DOHH2 (cell line): Measurements from ENCODE around the gene AFG3L2.

Experiments used
- H3F3A ChIP-seq: fragments of 200-600 bp; sonication (generic), shearing (Covaris generic); 2 replicates; pipeline ENCODE4 v1.6.0; 2016; ENCODE audit warnings: antibody characterized with exemption, mild to moderate bottlenecking; ENCODE audit not compliant: control insufficient read depth, insufficient read depth
- H3K27ac ChIP-seq: fragments of 200-600 bp; sonication (generic); 2 replicates; pipeline ENCODE4 v1.5.1; 2014; ENCODE audit warnings: low read depth, mild to moderate bottlenecking, low read length, moderate library complexity
- H3K27me3 ChIP-seq: fragments of 200-600 bp; sonication (generic); 2 replicates; pipeline ENCODE4 v1.6.1; 2014; ENCODE audit warnings: mild to moderate bottlenecking, low read length, mixed read lengths; ENCODE audit not compliant: control insufficient read depth
- H3K36me3 ChIP-seq: fragments of 200-600 bp; sonication (generic); 2 replicates; pipeline ENCODE4 v1.6.1; 2014; ENCODE audit warnings: mild to moderate bottlenecking, low read length, moderate library complexity, mixed read lengths; ENCODE audit not compliant: control insufficient read depth
- H3K4me1 ChIP-seq: fragments of 200-600 bp; sonication (generic); 2 replicates; pipeline ENCODE4 v1.6.1; 2014; ENCODE audit warnings: mild to moderate bottlenecking, low read length, mixed read lengths; ENCODE audit not compliant: control insufficient read depth
- H3K4me2 ChIP-seq: fragments of 200-600 bp; sonication (generic); 2 replicates; pipeline ENCODE4 v1.6.0; 2014; ENCODE audit warnings: mild to moderate bottlenecking, low read length, moderate library complexity
- H3K4me3 ChIP-seq: fragments of 200-600 bp; sonication (generic); 2 replicates; pipeline ENCODE4 v1.5.1; 2014; ENCODE audit warnings: mild to moderate bottlenecking, low read length, mixed read lengths
- H3K79me2 ChIP-seq: fragments of 200-600 bp; sonication (generic); 2 replicates; pipeline ENCODE4 v1.6.1; 2014; ENCODE audit warnings: mild to moderate bottlenecking, low read length, mixed read lengths; ENCODE audit not compliant: control insufficient read depth
- H3K9me2 ChIP-seq: fragments of 200-600 bp; sonication (generic); replicated peaks from 2 replicates; pipeline ENCODE4 v1.6.1; 2014; ENCODE audit warnings: mild to moderate bottlenecking, low read length, mixed read lengths; ENCODE audit not compliant: control insufficient read depth
- H3K9me3 ChIP-seq: fragments of 200-600 bp; sonication (generic); 2 replicates; pipeline ENCODE4 v1.6.1; 2014; ENCODE audit warnings: antibody characterized with exemption, low read length, mixed read lengths; ENCODE audit not compliant: control insufficient read depth, insufficient read depth
- H4K20me1 ChIP-seq: fragments of 200-600 bp; sonication (generic); 2 replicates; pipeline ENCODE4 v1.6.0; 2014; ENCODE audit warnings: low read depth, mild to moderate bottlenecking, antibody characterized with exemption, low read length, moderate library complexity; ENCODE audit not compliant: control insufficient read depth, insufficient read depth
- EZH2phosphoT487 ChIP-seq: fragments of 200-600 bp; sonication (generic); IDR thresholded peaks from 2 replicates; pipeline ENCODE4 v1.6.1; 2017; ENCODE audit warnings: borderline replicate concordance, mild to moderate bottlenecking, antibody characterized with exemption, low read length, moderate library complexity, mixed read lengths
- TF ChIP-seq, protein P1 (sequence below): fragments of 200-600 bp; sonication (generic); IDR thresholded peaks from one replicate; pipeline ENCODE4 v1.5.1; 2014; ENCODE audit warnings: antibody characterized with exemption, mild to moderate bottlenecking, low read depth, low read length; ENCODE audit not compliant: poor library complexity, severe bottlenecking

The AFG3L2 gene

GRCh38 chr18:12301263-12302005 is 75.6 kb downstream of the AFG3L2 start:
- H3K36me3 ChIP-seq, result no peaks in the 10 kb centered on the region
- H3K27ac ChIP-seq, result no peak overlapping the region
- H4K20me1 ChIP-seq, result no peaks in the 10 kb centered on the region
- no peak overlapping the region for H3K4me3 ChIP-seq
- TF ChIP-seq, protein P1, sequence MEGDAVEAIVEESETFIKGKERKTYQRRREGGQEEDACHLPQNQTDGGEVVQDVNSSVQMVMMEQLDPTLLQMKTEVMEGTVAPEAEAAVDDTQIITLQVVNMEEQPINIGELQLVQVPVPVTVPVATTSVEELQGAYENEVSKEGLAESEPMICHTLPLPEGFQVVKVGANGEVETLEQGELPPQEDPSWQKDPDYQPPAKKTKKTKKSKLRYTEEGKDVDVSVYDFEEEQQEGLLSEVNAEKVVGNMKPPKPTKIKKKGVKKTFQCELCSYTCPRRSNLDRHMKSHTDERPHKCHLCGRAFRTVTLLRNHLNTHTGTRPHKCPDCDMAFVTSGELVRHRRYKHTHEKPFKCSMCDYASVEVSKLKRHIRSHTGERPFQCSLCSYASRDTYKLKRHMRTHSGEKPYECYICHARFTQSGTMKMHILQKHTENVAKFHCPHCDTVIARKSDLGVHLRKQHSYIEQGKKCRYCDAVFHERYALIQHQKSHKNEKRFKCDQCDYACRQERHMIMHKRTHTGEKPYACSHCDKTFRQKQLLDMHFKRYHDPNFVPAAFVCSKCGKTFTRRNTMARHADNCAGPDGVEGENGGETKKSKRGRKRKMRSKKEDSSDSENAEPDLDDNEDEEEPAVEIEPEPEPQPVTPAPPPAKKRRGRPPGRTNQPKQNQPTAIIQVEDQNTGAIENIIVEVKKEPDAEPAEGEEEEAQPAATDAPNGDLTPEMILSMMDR, result no peak
- TF ChIP-seq EZH2phosphoT487, result no peak
- no peak overlapping the region for H3K4me2 ChIP-seq
- no peaks in the 10 kb centered on the region for H3K27me3 ChIP-seq
- H3K4me1 ChIP-seq, result no peaks in the 10 kb centered on the region
- no peaks in the 10 kb centered on the region for H3K79me2 ChIP-seq
- H3F3A ChIP-seq, result no peaks in the 10 kb centered on the region
- no peaks in the 10 kb centered on the region for H3K9me3 ChIP-seq
- no peaks in the 10 kb centered on the region for H3K9me2 ChIP-seq

DNA sequence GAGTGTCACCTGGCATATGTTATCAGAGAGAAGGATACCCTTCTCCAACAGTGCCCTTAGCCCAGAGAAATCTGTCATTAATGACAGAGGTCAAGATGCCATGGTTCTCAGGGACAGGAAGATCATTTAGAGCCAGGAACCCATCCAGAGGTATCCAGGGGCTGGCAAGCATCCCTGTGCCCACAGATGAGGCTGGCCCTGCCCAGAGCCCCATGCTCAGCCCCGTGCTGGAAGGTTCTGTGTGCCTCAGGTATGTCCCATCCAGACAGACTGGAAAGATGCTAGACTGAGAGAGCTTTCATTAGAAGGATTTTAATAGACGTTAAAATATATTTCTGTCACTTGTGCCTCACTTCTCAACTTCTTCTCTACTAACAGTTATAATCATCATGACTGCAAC is 77.2 kb downstream of the AFG3L2 start:
- TF ChIP-seq, protein P1, result no peak
- TF ChIP-seq EZH2phosphoT487, result no peak
- no peaks in the 10 kb centered on the region for H3K9me3 ChIP-seq
- H4K20me1 ChIP-seq, result no peaks in the 10 kb centered on the region
- H3K79me2 ChIP-seq, result no peaks in the 10 kb centered on the region
- H3K4me1 ChIP-seq, result no peaks in the 10 kb centered on the region
- H3K27ac ChIP-seq, result no peak overlapping the region
- no peaks in the 10 kb centered on the region for H3K36me3 ChIP-seq
- no peaks in the 10 kb centered on the region for H3F3A ChIP-seq
- no peak overlapping the region for H3K4me2 ChIP-seq
- no peak overlapping the region for H3K4me3 ChIP-seq
- no peaks in the 10 kb centered on the region for H3K9me2 ChIP-seq
- no peaks in the 10 kb centered on the region for H3K27me3 ChIP-seq

DNA sequence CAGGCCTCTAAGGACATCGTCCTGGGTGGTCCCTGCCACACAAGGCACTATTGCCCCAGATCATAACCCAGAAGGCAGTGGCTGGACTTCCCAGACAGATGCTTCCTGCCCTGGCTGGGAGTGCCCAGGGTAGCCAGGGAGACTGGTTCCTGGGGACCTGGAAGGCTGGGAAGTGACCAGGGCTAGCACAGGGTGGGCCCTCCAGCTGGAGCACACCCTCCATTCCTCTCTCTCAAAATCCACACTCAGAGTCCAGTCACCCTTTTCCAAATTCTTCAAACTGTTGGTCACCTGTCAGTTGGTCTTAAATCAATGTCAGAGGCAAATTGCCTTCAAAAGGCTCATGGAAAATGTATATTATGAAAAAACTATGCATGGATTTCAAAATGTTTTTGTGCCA is 80.6 kb downstream of the AFG3L2 start:
- Histone ChIP-seq H3K27ac (no peak overlapping the region), H3K4me2 (no peak overlapping the region), H3K9me3 (no peaks in the 10 kb centered on the region), H3K36me3 (no peaks in the 10 kb centered on the region), H4K20me1 (no peaks in the 10 kb centered on the region), H3K9me2 (no peaks in the 10 kb centered on the region), H3K4me1 (no peaks in the 10 kb centered on the region), H3K79me2 (no peaks in the 10 kb centered on the region), H3K27me3 (no peaks in the 10 kb centered on the region), H3F3A (no peaks in the 10 kb centered on the region), H3K4me3 (no peak overlapping the region)
- TF ChIP-seq, protein P1, result no peak
- TF ChIP-seq EZH2phosphoT487, result no peak
